ENCODE results near the gene ZNF317.

DNA sequence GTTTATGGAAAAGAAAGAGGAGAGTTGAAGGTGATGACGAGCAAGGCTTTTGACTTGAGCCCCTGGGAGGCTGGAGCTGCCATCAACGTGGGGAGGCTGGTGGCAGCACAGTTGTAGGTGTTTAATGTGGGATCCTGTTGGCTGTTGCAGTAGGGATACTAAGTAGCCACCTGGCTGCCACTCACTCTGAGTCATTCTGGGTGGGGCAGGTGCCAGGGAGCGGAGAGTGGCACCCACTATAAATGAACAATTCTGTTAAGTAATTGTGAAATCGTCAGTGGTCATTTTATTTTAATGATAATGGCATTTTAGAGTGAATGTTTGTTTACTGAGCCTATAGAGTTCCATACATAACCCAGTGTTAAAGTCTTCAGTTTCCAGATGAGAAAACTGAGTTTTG lies 9.8 kb downstream of the ZNF317 start:
- TF ChIP-seq, protein P1, sequence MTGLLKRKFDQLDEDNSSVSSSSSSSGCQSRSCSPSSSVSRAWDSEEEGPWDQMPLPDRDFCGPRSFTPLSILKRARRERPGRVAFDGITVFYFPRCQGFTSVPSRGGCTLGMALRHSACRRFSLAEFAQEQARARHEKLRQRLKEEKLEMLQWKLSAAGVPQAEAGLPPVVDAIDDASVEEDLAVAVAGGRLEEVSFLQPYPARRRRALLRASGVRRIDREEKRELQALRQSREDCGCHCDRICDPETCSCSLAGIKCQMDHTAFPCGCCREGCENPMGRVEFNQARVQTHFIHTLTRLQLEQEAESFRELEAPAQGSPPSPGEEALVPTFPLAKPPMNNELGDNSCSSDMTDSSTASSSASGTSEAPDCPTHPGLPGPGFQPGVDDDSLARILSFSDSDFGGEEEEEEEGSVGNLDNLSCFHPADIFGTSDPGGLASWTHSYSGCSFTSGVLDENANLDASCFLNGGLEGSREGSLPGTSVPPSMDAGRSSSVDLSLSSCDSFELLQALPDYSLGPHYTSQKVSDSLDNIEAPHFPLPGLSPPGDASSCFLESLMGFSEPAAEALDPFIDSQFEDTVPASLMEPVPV (CRISPR knock-in tag; IDR thresholded peaks at IDR 0.05): no peak
- TF ChIP-seq RAD51 (IDR thresholded peaks at IDR 0.05; ENCODE audit: borderline replicate concordance): no peak

Measured in HepG2 (cell line).